DOHH2 (cell line): Measurements from ENCODE around the gene OSBP.

Experiments
- CTCF ChIP-seq: fragments of 200-600 bp; sonication (generic); IDR thresholded peaks from one replicate; pipeline ENCODE4 v1.5.1; 2014; ENCODE audit warnings: antibody characterized with exemption, mild to moderate bottlenecking, low read depth, low read length; ENCODE audit not compliant: poor library complexity, severe bottlenecking
- EZH2phosphoT487 ChIP-seq: fragments of 200-600 bp; sonication (generic); IDR thresholded peaks from 2 replicates; pipeline ENCODE4 v1.6.1; 2017; ENCODE audit warnings: borderline replicate concordance, mild to moderate bottlenecking, antibody characterized with exemption, low read length, moderate library complexity, mixed read lengths

GRCh38 chr11:59658036-59658435 lies 42.5 kb upstream of the OSBP start:
- TF ChIP-seq CTCF (no peak), EZH2phosphoT487 (no peak)
